GM12892 (cell line): ENCODE data around the gene TMEM17.

Source experiments
- DNase-seq: peaks from one replicate; pipeline ENCODE4 v3.0.0; 2011; ENCODE audit not compliant: insufficient read length
- FAIRE-seq: peaks from 2 replicates; lab custom pipeline; 2011; peaks lifted over from hg19 to GRCh38; lab: Jason Lieb, UNC
- POLR2A ChIP-seq: IDR thresholded peaks from 2 replicates; pipeline ENCODE4 v1.6.1; 2011; ENCODE audit warnings: low read depth, low read length, control low read depth
- POLR2AphosphoS5 ChIP-seq: IDR thresholded peaks from 2 replicates; pipeline ENCODE4 v1.6.1; 2011; ENCODE audit warnings: low read depth, low read length, control low read depth
- TAF1 ChIP-seq: IDR thresholded peaks from 2 replicates; pipeline ENCODE4 v1.6.1; 2011; ENCODE audit warnings: low read depth, mild to moderate bottlenecking, control low read depth, low read length, borderline replicate concordance

TMEM17 gene

DNA sequence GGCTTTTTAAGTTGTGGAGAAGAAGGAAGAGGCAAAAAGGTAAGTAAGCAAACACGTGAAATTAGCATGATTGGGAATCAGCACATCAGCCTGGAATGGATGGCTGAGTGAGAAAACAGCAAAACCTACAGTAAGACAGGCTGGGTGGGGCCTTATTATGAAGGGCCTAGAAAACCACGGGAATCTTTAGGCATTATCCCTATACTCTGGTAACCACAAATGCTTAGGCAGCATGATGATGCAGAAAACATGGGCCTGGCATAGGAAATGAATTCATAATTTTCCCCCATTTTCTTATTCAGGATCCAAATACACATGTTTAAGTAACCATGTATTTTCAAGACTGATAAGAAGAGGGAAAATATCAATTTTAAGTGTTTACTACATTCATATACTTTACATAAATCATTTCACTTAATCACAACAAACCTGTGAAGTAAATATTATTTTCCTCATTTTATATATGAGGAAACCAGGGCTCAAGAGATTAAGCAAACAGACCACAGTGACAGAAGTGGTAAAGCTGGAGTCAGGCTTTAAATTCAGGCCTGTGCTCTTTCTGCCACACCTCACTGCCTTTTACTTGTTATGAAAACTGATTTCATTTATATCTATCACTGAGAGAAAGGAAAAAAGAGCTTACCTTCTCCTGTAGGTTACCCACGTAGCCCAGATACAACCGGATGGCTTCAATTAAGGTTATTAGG is 4.0 kb downstream of the TMEM17 start:
- TF ChIP-seq POLR2AphosphoS5 (no peak), TAF1 (no peak), POLR2A (no peak)
- DNase-seq: no peak
- no peak for FAIRE-seq

- DNase-seq (no peak), FAIRE-seq (no peak)
- no peak for TF ChIP-seq TAF1
- TF ChIP-seq POLR2AphosphoS5: no peak
- TF ChIP-seq POLR2A: no peak
These were observed 4.9 kb downstream of the TMEM17 start for GRCh38 chr2:62501069-62501468.

- TF ChIP-seq TAF1 (no peak), POLR2A (no peak), POLR2AphosphoS5 (no peak)
- DNase-seq (no peak), FAIRE-seq (no peak)
These were observed 6.5 kb downstream of the TMEM17 start for GRCh38 chr2:62499430-62500060.

GRCh38 chr2:62498739-62499138 is 7.3 kb downstream of the TMEM17 start:
- FAIRE-seq: no peak
- TF ChIP-seq TAF1 (no peak), POLR2AphosphoS5 (no peak), POLR2A (no peak)
- DNase-seq: no peak

- no peak for FAIRE-seq
- TF ChIP-seq TAF1: no peak
- no peak for TF ChIP-seq POLR2A
- TF ChIP-seq POLR2AphosphoS5: no peak
These were observed 10.2 kb downstream of the TMEM17 start for GRCh38 chr2:62495761-62496160.

DNA sequence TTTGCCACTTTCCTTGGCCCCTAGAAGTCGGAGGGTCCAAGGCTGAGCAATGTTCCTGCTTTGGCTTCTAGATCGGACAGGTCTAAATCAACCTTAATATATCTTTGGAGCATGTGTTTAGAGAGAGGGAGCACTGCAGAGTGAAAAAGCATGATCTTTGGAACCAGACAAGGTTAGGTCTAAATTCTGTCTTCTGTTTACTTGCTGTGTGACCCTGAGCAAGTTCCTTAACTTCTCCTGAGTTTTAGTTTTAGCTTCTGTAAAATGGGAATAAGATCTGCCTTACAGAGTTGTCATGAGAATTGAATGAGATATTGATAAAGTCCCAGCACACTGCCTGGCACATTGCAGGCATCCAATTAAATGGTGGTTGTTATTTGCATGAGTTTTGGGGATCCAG is 13.9 kb downstream of the TMEM17 start:
- DNase-seq: no peak
- no peak for TF ChIP-seq POLR2AphosphoS5
- TF ChIP-seq POLR2A: no peak
- no peak for TF ChIP-seq TAF1
- FAIRE-seq: no peak

More at GRCh38 chr2:62495761-62496160, 10.2 kb downstream of the TMEM17 start:
- DNase-seq: no peak

DNA sequence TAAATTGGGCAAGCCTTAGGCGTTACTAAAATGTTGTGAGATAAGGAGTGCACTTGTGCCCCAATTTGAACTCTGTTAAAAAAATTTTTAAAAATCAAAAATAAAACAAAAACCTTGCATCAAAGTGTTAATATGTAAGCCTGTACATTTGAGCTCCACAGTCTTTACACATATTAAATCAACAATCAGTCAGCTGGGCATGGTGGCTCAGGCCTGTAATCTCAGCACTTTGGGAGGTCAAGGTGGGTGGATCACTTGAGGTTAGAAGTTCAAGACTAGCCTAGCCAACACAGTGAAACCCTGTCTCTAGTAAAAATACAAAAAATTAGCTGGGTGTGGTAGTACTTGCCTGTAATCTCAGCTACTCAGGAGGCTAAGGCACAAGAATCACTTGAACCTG is 16.3 kb downstream of the TMEM17 start:
- TF ChIP-seq TAF1: no peak
- DNase-seq (no peak), FAIRE-seq (no peak)

DNA sequence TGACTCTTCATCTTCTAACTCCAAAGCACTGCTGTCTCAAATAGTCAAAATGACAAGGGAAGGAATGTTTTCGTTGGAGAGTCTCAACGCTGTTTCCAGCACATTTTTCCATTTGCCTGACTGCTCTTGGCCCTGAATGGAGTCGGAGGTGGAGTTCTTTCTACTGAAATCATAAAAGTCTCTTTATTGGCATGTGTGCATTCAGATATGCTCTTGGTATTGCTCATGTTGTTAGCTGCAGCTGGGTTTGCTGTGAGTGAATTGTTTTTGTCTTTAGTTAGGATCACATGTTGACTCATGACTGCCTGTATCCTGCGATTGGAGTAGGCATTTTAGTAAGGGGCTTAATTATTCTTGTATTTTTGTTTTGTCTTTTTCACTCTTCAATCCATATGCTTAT is 16.8 kb downstream of the TMEM17 start:
- no peak for FAIRE-seq
- no peak for DNase-seq

GRCh38 chr2:62486439-62486765 is 19.6 kb downstream of the TMEM17 start:
- FAIRE-seq: no peak
- TF ChIP-seq POLR2A (no peak), TAF1 (no peak), POLR2AphosphoS5 (no peak)

More for the DNA sequence above, 16.8 kb downstream of the TMEM17 start:
- no peak for TF ChIP-seq POLR2A

GRCh38 chr2:62485761-62486438 is 20.1 kb downstream of the TMEM17 start:
- TF ChIP-seq POLR2A (no peak), TAF1 (no peak), POLR2AphosphoS5 (no peak)
- FAIRE-seq (no peak), DNase-seq (no peak)

More at GRCh38 chr2:62486439-62486765, 19.6 kb downstream of the TMEM17 start:
- DNase-seq: no peak

GRCh38 chr2:62482558-62483352 is 23.2 kb downstream of the TMEM17 start:
- no peak for TF ChIP-seq TAF1
- no peak for TF ChIP-seq POLR2A
- no peak for TF ChIP-seq POLR2AphosphoS5

GRCh38 chr2:62479917-62480316 is 26.1 kb downstream of the TMEM17 start:
- FAIRE-seq: no peak
- no peak for DNase-seq
- no peak for TF ChIP-seq POLR2AphosphoS5
- TF ChIP-seq POLR2A: no peak
- TF ChIP-seq TAF1: no peak

More at GRCh38 chr2:62482558-62483352, 23.2 kb downstream of the TMEM17 start:
- FAIRE-seq (no peak), DNase-seq (no peak)
